Nephron progenitor cell (in vitro differentiated cells): Measurements from ENCODE around the gene SFT2D2.

Experiments used
- DNase-seq: peaks from one replicate; pipeline ENCODE4 v3.0.0; 2021
- H3K27ac Mint-ChIP-seq: 2 replicates; pipeline ENCODE4 v1.8.0; 2021; ENCODE audit warnings: mild to moderate bottlenecking, moderate library complexity, mixed read lengths
- H3K27me3 Mint-ChIP-seq: 2 replicates; pipeline ENCODE4 v1.8.0; 2021; ENCODE audit warnings: mild to moderate bottlenecking, low read depth, mixed read lengths; ENCODE audit not compliant: poor library complexity
- H3K36me3 Mint-ChIP-seq: 2 replicates; pipeline ENCODE4 v1.8.0; 2021; ENCODE audit warnings: low read depth, mixed read lengths
- H3K4me1 Mint-ChIP-seq: 2 replicates; pipeline ENCODE4 v1.8.0; 2021; ENCODE audit warnings: mixed read lengths
- H3K4me3 Mint-ChIP-seq: 2 replicates; pipeline ENCODE4 v1.8.0; 2021; ENCODE audit warnings: mild to moderate bottlenecking, moderate library complexity, mixed read lengths
- H3K9me3 Mint-ChIP-seq: 2 replicates; pipeline ENCODE4 v1.8.0; 2021; ENCODE audit warnings: mild to moderate bottlenecking, moderate library complexity, mixed read lengths
- TF ChIP-seq, protein P1 (sequence below): fragments of 200-600 bp; sonication (generic); IDR thresholded peaks from 2 replicates; pipeline ENCODE4 v1.5.0; 2021; ENCODE audit warnings: antibody characterized with exemption

The SFT2D2 gene

DNA sequence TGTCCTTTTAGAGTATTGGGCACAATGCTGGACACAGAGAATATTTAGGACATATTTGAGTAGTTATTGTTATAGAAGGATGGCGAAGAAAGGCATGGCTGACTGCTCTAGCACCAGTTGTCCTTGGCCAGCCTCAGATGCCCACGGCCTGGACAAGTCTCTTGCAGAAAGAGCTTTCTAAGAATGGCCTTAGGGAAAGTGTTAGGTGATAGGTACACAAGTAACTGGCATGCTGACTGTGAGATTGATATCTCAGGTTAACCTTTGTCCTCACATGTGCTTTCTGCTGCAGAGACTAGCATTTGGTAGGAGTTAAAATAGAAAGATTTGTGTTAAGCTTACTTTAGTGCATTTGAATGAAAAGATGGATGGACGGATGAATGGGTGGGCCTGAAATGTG, 10.1 kb downstream of the SFT2D2 start:
- TF ChIP-seq, protein P1, sequence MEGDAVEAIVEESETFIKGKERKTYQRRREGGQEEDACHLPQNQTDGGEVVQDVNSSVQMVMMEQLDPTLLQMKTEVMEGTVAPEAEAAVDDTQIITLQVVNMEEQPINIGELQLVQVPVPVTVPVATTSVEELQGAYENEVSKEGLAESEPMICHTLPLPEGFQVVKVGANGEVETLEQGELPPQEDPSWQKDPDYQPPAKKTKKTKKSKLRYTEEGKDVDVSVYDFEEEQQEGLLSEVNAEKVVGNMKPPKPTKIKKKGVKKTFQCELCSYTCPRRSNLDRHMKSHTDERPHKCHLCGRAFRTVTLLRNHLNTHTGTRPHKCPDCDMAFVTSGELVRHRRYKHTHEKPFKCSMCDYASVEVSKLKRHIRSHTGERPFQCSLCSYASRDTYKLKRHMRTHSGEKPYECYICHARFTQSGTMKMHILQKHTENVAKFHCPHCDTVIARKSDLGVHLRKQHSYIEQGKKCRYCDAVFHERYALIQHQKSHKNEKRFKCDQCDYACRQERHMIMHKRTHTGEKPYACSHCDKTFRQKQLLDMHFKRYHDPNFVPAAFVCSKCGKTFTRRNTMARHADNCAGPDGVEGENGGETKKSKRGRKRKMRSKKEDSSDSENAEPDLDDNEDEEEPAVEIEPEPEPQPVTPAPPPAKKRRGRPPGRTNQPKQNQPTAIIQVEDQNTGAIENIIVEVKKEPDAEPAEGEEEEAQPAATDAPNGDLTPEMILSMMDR = no peak
- Mint-ChIP-seq H3K4me1 (peaks cover 9% of the 10 kb centered on the region), H3K4me3 (no peak overlapping the region), H3K9me3 (no peaks in the 10 kb centered on the region), H3K36me3 (peaks cover 83% of the 10 kb centered on the region), H3K27ac (no peak overlapping the region), H3K27me3 (no peaks in the 10 kb centered on the region)
- no peak for DNase-seq

DNA sequence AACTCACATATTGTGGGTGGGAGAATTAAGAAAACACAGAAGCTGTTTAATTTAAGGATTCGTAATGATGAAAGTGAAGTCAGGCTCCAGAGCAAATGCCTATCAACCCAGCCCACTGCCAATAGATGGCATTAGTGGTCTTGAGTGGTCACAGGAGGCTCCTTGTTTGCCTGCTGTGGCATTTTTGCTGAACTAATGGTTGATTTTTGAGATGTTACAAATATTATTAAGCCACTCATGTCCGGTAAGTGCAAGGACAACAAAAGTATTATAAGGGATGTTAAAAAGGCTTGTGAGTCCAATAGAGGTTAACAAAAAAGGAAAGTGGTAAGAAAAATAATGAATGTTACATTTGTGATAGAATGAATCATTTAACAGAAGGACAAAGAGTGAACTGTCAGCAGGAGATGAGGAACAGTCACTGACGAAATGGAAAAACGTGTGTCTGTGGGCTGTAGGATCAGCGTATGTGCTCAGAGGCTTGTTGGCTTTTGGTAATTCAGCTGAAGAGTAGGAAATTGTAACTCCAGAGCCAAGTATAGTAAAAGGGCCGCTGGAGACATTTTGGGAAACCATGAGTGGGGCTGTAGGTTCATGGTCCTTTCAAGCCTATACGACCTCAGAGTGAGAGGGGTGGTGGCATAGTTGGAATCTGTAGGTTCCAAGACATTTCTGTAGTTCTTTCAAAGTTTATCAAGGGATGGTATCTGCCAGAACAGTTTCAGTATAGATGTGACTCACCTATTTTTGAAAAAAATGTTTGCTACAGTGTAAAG, 11.2 kb downstream of the SFT2D2 start:
- TF ChIP-seq, protein P1 = no peak
- no peaks in the 10 kb centered on the region for H3K4me1 Mint-ChIP-seq
- no peak overlapping the region for H3K27ac Mint-ChIP-seq
- peaks cover 82% of the 10 kb centered on the region for H3K36me3 Mint-ChIP-seq
- no peaks in the 10 kb centered on the region for H3K9me3 Mint-ChIP-seq
- no peak for DNase-seq
- H3K27me3 Mint-ChIP-seq = no peaks in the 10 kb centered on the region
- H3K4me3 Mint-ChIP-seq = no peak overlapping the region

DNA sequence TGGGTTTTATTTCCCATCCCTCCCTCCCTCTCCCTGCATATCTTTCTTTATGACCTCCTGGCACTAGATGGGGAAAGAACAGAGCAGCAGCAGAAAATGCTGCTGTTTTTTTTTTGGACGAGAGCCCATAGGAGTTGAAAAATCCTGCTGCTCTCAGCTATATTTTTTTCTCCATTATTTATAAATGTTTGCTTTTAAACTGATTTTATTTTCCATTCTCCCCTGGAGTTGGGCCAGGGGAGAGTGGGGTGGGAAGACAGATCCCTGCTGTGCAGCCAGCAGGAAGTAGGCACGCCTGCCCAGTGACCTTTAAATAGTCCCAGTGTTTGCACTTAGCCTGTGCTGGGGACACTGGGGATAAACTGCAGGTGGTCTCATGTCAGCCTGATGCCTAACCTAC, 17.4 kb downstream of the SFT2D2 start:
- H3K4me3 Mint-ChIP-seq = no peak overlapping the region
- H3K9me3 Mint-ChIP-seq = no peaks in the 10 kb centered on the region
- TF ChIP-seq, protein P1 = no peak
- peaks cover 89% of the 10 kb centered on the region for H3K36me3 Mint-ChIP-seq
- H3K4me1 Mint-ChIP-seq = peaks cover 12% of the 10 kb centered on the region
- peak overlapping the region; percentile 93 for H3K27ac Mint-ChIP-seq
- H3K27me3 Mint-ChIP-seq = no peaks in the 10 kb centered on the region
- no peak for DNase-seq

DNA sequence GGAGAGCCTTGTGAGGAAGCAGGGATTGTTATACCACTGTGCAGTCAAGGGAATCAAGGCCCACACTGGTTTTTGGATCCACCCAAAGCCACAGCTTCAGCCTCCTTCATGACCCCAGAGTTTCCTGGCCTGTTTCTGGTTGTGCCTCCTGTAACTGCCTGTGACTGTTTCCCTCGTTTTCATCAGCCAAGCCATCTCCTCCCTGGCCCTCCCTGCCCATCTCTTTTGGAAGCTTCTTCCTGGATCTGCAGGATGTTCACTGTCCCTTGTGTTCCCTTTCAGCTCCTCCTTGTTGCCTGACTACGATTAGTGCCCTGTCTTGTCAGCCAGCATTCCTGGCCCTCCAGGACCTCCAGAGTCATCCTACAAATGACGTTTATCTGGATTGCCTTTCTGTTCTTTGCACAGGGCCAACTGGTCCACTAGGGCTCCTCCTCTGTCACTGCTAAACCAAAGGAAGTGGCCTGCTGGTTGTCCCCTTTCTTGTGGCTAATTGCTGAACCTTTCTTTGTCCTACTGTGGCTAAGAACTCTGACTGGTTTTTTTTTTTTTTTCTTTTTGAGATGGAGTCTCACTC, 17.9 kb downstream of the SFT2D2 start:
- Mint-ChIP-seq H3K36me3 (peaks cover 91% of the 10 kb centered on the region), H3K27me3 (no peaks in the 10 kb centered on the region), H3K27ac (peak overlapping the region; percentile 93), H3K4me3 (no peak overlapping the region), H3K9me3 (no peaks in the 10 kb centered on the region), H3K4me1 (peaks cover 12% of the 10 kb centered on the region)
- TF ChIP-seq, protein P1 = no peak
- DNase-seq = no peak

DNA sequence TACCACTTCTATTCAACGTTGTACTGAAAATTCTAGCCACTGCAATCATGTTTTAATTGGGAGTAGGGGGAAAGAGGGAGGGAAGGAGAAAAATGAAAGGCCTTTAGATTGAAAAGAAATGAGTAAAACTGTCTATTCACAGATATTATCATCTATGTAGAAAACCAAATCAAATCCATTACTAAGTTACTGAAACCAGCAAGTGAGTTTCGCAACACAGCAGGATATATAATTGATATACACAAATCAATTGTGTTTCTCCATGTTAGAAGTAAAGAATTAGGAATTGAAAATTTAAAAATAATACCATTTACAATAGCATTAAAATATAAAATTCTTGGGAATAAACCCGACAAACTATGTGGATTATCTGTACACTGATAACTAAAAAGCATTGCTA, 19.2 kb downstream of the SFT2D2 start:
- Mint-ChIP-seq H3K9me3 (no peaks in the 10 kb centered on the region), H3K27me3 (no peaks in the 10 kb centered on the region), H3K4me1 (peaks cover 17% of the 10 kb centered on the region), H3K36me3 (peaks cover 83% of the 10 kb centered on the region), H3K4me3 (no peak overlapping the region), H3K27ac (peak overlapping the region; percentile 22)
- no peak for DNase-seq
- TF ChIP-seq, protein P1 = no peak

DNA sequence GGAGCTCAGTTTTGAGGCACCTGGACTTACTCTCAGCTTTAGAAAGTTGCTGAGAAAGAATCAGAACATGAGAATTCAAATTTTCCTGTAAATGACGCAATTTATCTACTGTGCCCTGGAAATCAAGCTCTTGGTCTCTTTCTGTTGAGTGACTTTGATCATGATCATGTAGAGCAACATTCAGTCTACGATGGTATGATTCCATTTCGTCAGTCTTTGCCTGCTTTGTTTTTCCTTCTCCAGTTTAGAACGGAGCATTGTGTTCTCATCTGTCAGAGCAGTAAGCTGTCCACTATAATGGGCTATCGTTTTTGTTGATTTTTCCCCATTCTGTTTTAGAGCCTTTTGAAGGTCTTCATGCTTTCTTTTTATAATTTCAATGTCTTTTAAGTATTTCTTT, 20.7 kb downstream of the SFT2D2 start:
- Mint-ChIP-seq H3K36me3 (peaks cover 71% of the 10 kb centered on the region), H3K4me1 (peaks cover 31% of the 10 kb centered on the region), H3K4me3 (no peak overlapping the region), H3K27me3 (no peaks in the 10 kb centered on the region), H3K9me3 (no peaks in the 10 kb centered on the region), H3K27ac (no peak overlapping the region)
- DNase-seq = no peak
- TF ChIP-seq, protein P1 = no peak
